HG02642 (cell line): ENCODE results near the gene SPDEF.

Experiments used
- ATAC-seq: cut with Tn5 transposase; IDR thresholded peaks from one replicate; pipeline ENCODE4 v1.9.1; 2021; ENCODE audit warnings: mild to moderate bottlenecking; ENCODE audit not compliant: unreplicated experiment, poor library complexity

Gene SPDEF

GRCh38 chr6:34565722-34566137 lies 9.6 kb upstream of the SPDEF start:
- ATAC-seq: no peak

DNA sequence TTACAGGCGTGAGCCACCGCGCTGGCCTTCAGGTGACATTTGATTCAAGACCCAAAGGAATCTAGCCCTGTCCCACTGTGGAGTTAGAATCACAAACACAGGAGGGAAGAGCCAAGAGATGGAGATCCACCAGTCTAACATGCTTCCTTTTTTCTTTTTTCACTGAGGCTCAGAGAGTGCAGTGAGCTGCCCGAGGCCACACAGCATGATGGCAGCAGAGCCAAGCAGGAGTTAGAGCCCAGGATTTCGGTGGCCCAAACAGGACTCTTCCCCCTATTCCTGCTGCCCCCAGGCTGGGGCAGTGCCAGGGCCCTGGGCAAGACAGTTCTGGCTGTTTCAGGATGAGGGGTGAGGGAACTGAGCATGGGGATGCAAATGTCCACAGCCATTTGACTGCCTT lies 8.1 kb upstream of the SPDEF start:
- no peak for ATAC-seq

GRCh38 chr6:34563513-34563870 lies 7.4 kb upstream of the SPDEF start:
- no peak for ATAC-seq

- ATAC-seq: no peak
Observed at GRCh38 chr6:34562861-34563512, 6.9 kb upstream of the SPDEF start.

DNA sequence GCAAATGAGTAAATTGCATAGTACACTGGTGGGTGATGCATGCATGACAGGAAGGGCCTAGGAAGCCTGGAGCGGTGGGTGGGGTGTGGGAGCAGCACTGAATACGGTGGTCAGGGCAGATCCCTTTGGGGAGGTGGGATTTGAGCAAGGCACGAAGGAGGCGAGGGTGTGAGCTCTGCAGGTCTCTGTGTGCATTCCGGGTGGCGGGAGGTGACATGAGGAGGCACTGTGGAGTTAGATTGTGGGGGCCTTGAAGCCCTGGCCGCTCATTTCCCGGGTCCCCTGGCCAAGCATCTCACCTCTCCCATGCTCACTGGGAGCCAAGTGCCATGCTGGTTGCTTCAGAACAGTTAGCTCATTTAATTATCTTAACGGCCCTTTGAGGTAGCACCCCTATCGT lies 6.2 kb upstream of the SPDEF start:
- ATAC-seq: no peak

DNA sequence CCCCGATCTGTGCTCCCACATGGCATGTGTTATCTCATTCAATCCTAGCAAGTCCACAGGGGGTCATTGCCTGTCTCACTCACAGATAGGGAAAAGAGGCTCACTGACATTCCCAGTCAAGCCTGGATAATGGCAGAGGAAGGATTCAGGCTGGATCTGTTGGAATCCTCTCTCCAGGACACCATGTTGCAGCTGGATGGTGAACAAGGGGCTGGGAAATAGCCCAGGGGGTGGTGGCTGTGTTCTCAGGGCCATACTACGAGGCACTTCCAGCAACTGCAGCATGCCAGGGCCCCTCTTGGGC lies 5.0 kb upstream of the SPDEF start:
- no peak for ATAC-seq

GRCh38 chr6:34560366-34561226 lies 4.5 kb upstream of the SPDEF start:
- no peak for ATAC-seq

- ATAC-seq: no peak
Observed at GRCh38 chr6:34559651-34560365, 3.7 kb upstream of the SPDEF start.

DNA sequence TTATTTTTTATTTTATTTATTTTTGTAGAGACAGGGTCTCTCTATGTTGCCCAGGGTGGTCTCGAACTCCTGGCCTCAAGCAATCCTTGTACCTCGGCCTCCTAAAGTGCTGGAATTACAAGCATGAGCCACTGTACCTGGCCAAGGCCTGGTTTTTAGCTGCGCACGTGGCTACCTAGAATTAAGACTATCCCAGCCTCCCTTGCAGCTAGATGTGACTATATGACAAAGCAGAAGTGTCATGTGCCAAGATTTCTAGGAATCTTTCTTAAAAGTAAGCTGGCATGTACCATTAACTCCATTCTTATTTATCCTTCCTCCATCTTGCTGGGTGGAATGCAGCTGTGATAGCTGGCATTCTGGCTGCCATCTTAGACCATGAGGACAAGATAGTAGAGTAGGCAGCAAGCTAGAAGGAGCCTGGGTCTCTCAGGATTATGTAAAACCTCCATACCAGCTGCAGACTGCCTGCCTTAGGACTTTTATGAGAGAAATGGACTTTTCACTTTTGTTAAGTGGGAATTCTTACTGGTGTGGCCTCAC lies 2.1 kb upstream of the SPDEF start:
- no peak for ATAC-seq

GRCh38 chr6:34557228-34557627 lies 1.1 kb upstream of the SPDEF start:
- no peak for ATAC-seq

- ATAC-seq: no peak
Observed at GRCh38 chr6:34556493-34556892, 364 bp upstream of the SPDEF start.

DNA sequence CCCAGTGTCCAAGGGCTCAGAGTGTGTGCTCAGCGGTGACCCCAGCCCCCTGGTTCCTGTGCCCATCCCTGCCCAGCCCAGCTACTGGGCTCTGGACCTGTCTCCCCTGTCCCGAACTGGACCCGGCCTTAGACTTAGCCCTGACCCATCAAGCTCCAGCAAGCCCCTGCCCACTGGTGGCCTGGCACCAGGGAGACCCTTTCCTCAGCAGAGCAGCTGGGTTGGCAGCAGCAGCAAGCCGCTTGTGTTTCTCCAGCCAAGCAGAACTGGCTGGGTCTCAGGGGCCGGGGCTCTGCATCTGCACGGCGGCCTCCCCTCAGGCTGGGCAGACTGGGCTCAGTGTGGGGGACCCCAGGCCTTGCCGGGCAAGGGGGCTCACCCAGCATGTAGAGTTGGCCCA lies 801 bp downstream of the SPDEF start:
- no peak for ATAC-seq

DNA sequence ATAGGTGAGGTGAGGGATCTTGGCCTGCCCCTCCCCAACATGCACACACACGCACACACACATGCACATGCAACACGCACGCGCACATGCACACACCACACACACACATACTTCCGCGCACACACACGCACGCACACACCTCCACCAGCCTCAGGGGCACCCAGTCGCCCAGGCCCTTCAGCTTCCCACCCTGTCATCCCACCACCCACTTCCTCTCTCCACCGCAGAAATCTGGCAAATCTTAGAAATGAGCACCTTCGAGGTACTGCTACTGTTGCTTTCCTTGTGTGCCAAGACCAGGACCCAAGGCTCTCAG lies 1.2 kb downstream of the SPDEF start:
- no peak for ATAC-seq

DNA sequence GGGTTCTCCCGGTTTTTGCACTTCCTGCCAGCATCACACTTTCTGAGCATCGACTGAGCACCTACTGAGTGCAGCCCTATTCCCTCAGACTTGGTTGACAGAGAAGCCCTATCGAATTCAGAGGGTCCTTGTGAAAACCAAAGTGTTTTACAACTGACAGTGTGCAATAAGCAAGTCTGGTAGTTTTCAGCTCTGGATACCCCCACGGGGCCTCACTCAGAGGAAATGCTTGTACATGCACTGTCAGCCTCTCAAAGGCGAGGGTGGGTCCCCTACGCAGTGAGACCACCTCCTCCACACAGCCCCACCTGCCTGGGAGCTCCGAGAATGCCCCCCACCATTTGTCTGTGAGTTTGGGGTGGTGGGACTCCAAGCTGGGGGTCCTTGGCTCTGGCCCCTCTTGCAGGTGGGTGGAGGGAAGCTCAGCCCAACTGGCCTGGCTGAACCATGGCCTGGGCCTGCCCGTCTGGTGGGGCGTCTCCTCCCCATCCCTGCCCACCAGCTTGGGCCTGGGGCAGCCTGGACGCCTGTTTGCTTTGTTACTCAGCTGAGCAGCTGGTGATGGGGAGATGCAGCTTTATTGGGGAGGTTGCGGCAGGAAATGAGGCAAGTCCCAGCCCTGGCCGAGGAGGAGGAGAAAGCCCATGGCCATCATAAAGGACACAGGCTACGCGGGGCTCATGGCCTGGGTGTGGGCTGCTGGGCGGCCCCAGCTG lies 1.7 kb downstream of the SPDEF start:
- ATAC-seq: no peak

- no peak for ATAC-seq
Observed at GRCh38 chr6:34553750-34554149, 2.4 kb downstream of the SPDEF start.

GRCh38 chr6:34553146-34553545 lies 3.0 kb downstream of the SPDEF start:
- no peak for ATAC-seq

- ATAC-seq: no peak
Observed at GRCh38 chr6:34552620-34553019, 3.5 kb downstream of the SPDEF start.

DNA sequence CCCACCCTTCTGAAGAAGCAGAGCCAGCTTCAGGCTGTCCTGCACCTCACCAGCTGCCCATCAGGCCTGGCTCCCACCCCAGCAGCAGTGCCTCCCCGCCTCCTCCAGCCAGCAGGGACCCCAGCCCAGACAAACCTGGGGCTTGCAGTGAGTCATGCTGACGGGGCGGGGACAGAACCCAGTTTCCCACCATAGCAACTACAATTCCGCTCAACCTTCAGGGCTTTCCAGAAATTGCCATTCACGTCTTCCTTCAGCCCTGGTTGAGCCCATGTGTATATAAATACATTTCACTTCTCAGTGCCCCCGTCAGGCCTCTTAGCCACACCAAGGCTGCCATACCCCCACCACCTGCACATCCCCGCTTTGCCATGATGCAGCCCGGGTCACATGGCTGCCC lies 4.4 kb downstream of the SPDEF start:
- ATAC-seq: no peak

- ATAC-seq: no peak
Observed at GRCh38 chr6:34549804-34550202, 6.3 kb downstream of the SPDEF start.

GRCh38 chr6:34549026-34549803 lies 6.9 kb downstream of the SPDEF start:
- no peak for ATAC-seq
